GM18499 (cell line): ENCODE data around the gene POTEM.
"Not testable (repeated sequence)": the region's sequence is repeated elsewhere in the genome, so short reads cannot be mapped to it uniquely, and the experiment has no call there.

Experiments used
- ATAC-seq: cut with Tn5 transposase; IDR thresholded peaks from one replicate; pipeline ENCODE4 v1.9.1; 2021; ENCODE audit warnings: moderate number of reproducible peaks; ENCODE audit not compliant: insufficient read depth, unreplicated experiment

POTEM gene

DNA sequence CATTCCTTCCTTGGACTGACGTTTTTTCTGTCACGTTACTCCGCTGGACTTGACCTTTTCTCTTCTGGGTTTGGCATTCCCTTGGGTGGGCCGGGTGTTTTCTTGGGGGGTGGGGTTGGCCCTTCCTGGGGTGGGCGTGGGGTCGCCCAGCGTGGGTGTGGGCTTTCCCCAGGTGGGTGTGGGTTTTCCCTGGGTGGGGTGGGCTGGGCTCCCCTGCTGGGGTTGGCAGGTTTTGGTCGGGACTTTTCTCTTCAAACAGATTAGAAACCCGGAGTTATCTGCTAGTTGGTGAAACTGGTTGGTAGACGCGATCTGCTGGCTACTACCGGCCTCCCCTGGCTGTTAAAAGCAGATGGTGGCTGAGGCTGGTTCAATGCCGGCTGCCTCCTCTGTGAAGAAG, at the start of gene POTEM:
TSS of gene POTEM (plus strand) at position 301 of the 400 bp plus-strand sequence. CDS start at position 353, 52 bp downstream.
- ATAC-seq = not testable (repeated sequence)

DNA sequence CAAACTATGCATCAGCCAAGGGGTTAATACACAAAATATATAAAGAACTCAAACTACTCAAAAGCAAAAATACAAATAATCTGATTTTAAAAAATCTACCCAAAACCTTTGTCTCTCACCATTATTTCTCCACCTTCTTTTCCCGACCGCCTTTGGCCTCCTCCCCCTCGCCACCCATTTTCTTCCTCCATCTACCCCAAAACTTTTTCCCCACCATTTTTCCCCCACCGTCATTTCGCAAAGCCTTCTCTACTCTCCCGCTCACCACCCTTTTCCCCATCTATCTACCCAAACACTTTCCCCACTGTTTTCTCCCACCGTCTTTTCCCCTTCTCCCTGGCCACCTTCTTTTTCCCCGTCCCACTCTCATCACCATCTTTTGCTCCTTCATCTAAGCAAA, 48.9 kb upstream of the POTEM start:
- ATAC-seq = not testable (repeated sequence)

GRCh38 chr14:18920052-18920451, 47.2 kb upstream of the POTEM start:
- not testable (repeated sequence) for ATAC-seq

- not testable (repeated sequence) for ATAC-seq
These were observed 46.1 kb upstream of the POTEM start for GRCh38 chr14:18921055-18921701.

GRCh38 chr14:18936848-18937247, 30.4 kb upstream of the POTEM start:
- not testable (repeated sequence) for ATAC-seq

- not testable (repeated sequence) for ATAC-seq
These were observed 28.5 kb upstream of the POTEM start for GRCh38 chr14:18938733-18939132.

DNA sequence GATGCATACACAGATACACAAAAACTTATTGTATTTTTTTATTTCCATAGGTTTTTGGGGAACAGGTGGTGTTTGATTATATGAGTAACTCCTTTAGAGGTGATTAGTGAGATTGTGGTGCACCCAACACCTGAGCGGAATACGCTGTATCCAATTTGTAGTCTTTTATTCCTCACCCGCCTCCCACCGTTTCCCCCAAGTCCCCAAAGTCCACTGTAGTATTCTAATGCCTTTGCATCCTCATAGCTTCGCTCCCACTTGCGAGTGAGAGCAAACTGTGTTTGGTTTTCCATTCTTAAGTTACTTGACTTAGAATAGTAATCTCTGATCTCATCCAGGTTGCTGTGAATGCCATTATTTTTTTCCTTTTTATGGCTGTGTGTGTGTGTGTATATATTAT, 17.3 kb upstream of the POTEM start:
- not testable (repeated sequence) for ATAC-seq

DNA sequence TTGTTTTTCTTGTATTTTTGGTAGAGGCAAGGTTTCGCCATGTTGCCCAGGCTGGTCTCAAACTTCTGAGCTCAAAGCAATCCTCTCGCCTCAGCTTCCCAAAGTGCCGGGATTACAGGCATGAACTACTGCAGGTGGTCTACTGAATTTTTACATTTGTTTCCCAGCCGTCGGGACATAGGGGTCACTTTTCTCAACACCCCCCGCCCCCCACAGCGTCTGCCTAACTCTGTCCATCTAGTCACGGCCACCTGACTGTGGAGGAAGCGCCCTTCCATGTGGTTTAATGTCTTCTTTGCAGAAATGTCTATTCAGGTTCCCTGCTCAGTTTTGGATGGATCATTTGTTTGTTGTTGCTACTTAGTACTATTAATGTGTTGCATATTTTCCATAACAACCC, 14.1 kb upstream of the POTEM start:
- not testable (repeated sequence) for ATAC-seq

- not testable (repeated sequence) for ATAC-seq
These were observed 11.4 kb upstream of the POTEM start for GRCh38 chr14:18955816-18956215.

GRCh38 chr14:18961576-18961975, 5.7 kb upstream of the POTEM start:
- not testable (repeated sequence) for ATAC-seq

DNA sequence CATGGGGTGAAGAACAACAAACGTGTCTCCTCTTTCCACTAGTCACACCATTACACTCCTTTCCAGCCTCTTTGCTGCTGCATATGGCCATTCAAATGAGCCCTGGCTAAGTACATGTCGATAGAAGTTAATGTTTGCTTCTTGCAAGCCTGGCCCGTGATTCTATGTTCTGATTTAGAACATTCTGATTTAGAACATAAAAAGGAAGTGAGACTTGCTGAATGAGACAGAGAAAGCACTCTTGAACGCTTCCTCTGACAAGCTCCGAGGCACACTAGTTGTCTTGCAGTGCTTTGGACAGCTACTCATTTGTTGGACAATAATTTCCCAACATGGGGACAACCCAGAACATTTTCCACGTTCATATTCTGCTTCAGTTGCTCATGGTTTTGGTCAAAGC, 5.1 kb upstream of the POTEM start:
- ATAC-seq = not testable (repeated sequence)

DNA sequence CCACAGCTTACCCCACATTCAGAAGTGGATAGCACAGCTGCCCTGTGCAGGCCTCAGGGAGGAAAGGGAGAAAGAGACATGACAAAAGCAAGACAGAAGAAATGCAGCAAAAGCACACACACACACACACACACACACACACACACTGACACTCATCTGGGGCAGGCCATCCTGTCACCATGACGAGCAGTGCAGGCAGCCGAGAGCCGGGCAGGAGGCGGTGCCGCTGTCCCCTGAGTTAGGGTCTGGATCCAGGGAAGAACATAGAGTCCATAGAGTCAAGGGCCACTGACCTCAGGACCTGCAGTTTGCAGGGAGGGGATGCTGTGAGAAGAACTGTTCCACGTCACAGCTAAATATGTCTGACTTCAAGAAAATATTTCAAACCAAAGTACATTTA, 4.0 kb upstream of the POTEM start:
- not testable (repeated sequence) for ATAC-seq

- ATAC-seq = not testable (repeated sequence)
These were observed 2.4 kb upstream of the POTEM start for GRCh38 chr14:18964878-18965277.

DNA sequence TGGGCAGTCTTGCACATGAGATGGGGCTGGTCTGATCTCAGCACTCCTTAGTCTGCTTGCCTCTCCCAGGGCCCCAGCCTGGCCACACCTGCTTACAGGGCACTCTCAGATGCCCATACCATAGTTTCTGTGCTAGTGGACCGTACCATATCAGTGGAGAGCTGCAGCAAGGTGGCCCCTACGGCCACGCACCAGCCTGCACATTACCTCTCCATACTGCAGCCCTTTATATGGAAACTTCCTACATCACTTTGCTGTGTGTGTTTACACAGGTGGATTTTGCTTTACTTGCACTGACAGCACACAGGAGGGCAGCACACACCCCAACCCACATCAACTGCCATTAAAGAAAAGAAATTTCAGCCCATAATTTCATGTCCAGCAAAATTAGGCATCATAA, 35.3 kb downstream of the POTEM start:
- ATAC-seq = not testable (repeated sequence)

DNA sequence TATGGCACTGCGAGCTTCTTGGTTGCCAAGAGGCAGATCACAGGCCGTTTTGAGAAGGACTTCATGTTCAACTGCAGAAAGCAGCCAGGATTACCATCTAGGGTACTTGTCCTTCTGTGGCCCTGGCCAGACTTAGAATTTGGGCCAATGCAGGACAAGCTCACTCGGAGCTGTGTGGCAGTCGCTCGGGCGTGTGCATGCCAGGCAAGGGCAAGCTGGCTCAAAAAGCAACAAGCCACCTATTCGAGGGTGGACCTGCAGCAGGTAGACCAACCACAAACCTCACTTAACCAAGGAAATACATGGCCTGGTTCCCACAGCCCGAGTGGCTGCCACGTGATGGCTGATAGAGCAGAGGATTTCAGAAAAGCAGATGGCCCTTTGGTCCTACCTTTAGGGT, 39.3 kb downstream of the POTEM start:
- not testable (repeated sequence) for ATAC-seq

- ATAC-seq = not testable (repeated sequence)
These were observed 40.4 kb downstream of the POTEM start for GRCh38 chr14:19007678-19008077.

GRCh38 chr14:19011029-19011428, 43.8 kb downstream of the POTEM start:
- not testable (repeated sequence) for ATAC-seq

- not testable (repeated sequence) for ATAC-seq
These were observed 44.5 kb downstream of the POTEM start for GRCh38 chr14:19011703-19012102.

GRCh38 chr14:19015185-19015584, 48.0 kb downstream of the POTEM start:
- ATAC-seq = not testable (repeated sequence)

- ATAC-seq = not testable (repeated sequence)
These were observed 57.9 kb downstream of the POTEM start for GRCh38 chr14:19025080-19025589.

GRCh38 chr14:19026649-19027351, 59.6 kb downstream of the POTEM start:
- not testable (repeated sequence) for ATAC-seq
